ENCODE measurements around the gene MRPS10.

DNA sequence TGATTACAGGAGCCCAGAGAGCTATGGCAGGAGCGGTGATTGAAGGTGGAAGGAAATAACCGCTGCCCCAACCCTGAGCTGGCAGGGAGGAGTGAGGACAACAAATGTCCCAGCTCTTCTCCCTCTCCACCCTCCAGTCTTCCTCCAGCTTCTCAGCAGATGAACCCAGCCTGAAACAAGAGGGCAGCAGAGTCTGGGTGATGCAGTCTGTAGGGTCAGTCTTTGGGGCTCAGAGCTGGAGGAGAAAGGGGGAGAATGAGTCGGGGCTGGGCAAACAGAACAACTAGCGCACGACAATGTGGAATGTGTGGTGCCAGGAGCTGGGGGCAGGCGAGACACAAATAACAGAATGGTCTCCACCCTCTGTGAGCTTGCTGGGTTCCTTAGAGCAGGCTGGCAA is 49.0 kb downstream of the MRPS10 start:
- TF ChIP-seq, protein P1, sequence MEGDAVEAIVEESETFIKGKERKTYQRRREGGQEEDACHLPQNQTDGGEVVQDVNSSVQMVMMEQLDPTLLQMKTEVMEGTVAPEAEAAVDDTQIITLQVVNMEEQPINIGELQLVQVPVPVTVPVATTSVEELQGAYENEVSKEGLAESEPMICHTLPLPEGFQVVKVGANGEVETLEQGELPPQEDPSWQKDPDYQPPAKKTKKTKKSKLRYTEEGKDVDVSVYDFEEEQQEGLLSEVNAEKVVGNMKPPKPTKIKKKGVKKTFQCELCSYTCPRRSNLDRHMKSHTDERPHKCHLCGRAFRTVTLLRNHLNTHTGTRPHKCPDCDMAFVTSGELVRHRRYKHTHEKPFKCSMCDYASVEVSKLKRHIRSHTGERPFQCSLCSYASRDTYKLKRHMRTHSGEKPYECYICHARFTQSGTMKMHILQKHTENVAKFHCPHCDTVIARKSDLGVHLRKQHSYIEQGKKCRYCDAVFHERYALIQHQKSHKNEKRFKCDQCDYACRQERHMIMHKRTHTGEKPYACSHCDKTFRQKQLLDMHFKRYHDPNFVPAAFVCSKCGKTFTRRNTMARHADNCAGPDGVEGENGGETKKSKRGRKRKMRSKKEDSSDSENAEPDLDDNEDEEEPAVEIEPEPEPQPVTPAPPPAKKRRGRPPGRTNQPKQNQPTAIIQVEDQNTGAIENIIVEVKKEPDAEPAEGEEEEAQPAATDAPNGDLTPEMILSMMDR (IDR thresholded peaks at IDR 0.05): no peak
- no peak for TF ChIP-seq POLR2AphosphoS5 (IDR thresholded peaks at IDR 0.05; ENCODE audit: low read depth, low read length)
- no peak for TF ChIP-seq SIN3A (IDR thresholded peaks at IDR 0.05; ENCODE audit: borderline replicate concordance, insufficient read depth, low read depth, low read length)
- TF ChIP-seq, protein P2, sequence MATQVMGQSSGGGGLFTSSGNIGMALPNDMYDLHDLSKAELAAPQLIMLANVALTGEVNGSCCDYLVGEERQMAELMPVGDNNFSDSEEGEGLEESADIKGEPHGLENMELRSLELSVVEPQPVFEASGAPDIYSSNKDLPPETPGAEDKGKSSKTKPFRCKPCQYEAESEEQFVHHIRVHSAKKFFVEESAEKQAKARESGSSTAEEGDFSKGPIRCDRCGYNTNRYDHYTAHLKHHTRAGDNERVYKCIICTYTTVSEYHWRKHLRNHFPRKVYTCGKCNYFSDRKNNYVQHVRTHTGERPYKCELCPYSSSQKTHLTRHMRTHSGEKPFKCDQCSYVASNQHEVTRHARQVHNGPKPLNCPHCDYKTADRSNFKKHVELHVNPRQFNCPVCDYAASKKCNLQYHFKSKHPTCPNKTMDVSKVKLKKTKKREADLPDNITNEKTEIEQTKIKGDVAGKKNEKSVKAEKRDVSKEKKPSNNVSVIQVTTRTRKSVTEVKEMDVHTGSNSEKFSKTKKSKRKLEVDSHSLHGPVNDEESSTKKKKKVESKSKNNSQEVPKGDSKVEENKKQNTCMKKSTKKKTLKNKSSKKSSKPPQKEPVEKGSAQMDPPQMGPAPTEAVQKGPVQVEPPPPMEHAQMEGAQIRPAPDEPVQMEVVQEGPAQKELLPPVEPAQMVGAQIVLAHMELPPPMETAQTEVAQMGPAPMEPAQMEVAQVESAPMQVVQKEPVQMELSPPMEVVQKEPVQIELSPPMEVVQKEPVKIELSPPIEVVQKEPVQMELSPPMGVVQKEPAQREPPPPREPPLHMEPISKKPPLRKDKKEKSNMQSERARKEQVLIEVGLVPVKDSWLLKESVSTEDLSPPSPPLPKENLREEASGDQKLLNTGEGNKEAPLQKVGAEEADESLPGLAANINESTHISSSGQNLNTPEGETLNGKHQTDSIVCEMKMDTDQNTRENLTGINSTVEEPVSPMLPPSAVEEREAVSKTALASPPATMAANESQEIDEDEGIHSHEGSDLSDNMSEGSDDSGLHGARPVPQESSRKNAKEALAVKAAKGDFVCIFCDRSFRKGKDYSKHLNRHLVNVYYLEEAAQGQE (IDR thresholded peaks at IDR 0.05; ENCODE audit: insufficient read depth in 1 of 2, low read depth in 2 of 2, low read length in 1 of 2): no peak
- no peak for TF ChIP-seq TCF7L2 (IDR thresholded peaks at IDR 0.05; ENCODE audit: low read depth, low read length)

Measured in Panc1 (cell line).